H1 (cell line): Measurements from ENCODE around the gene TMEM139. TPM values are rescaled to one million over a fixed set of nuclear protein-coding genes. Genes with fewer than 3 reads are reported as not detected.

Source experiments
- CTCF ChIA-PET: fragments of 300-600 bp; sonication (Branson Sonifier 250); formaldehyde crosslinking; loops from one replicate; lab custom pipeline; 2021; ENCODE audit not compliant: partially characterized antibody; lab: Charles Lee
- POLR2A ChIA-PET: fragments of 300-600 bp; sonication (Branson Sonifier 250); formaldehyde crosslinking; loops from one replicate; lab custom pipeline; 2021; ENCODE audit warnings: inconsistent platforms; ENCODE audit not compliant: partially characterized antibody; lab: Charles Lee
- DNase-seq, 2 experiments: peaks; one replicate each; pipeline versions ENCODE4 v3.0.0 to v3.0.0-alpha.2; 2010 to 2022; ENCODE audit warnings: low spot score in 2 of 2, low read depth in 1 of 2, mixed read lengths in 1 of 2
- FAIRE-seq: peaks from 2 replicates; lab custom pipeline; 2011; peaks lifted over from hg19 to GRCh38; lab: Jason Lieb, UNC
- H2AFZ ChIP-seq: 2 replicates; pipeline ENCODE4 v1.8.1; 2012; ENCODE audit warnings: low read length, inconsistent platforms
- H2AK5ac ChIP-seq: 2 replicates; pipeline ENCODE4 v1.6.1; 2013; ENCODE audit warnings: low read depth, low read length
- H2BK120ac ChIP-seq: replicated peaks from 2 replicates; pipeline ENCODE3; 2013; ENCODE audit warnings: low read depth, low read length, inconsistent platforms
- H2BK12ac ChIP-seq: 2 replicates; pipeline ENCODE4 v1.6.1; 2013; ENCODE audit warnings: low read depth, low read length
- H2BK15ac ChIP-seq: 2 replicates; pipeline ENCODE4 v1.6.1; 2013; ENCODE audit warnings: low read length
- H2BK20ac ChIP-seq: 2 replicates; pipeline ENCODE4 v1.6.1; 2013; ENCODE audit warnings: low read length
- H2BK5ac ChIP-seq: 2 replicates; pipeline ENCODE4 v1.6.1; 2013; ENCODE audit warnings: low read depth, low read length
- H3K14ac ChIP-seq: 2 replicates; pipeline ENCODE4 v1.6.1; 2013; ENCODE audit warnings: inconsistent platforms; ENCODE audit not compliant: insufficient read length
- H3K18ac ChIP-seq: 2 replicates; pipeline ENCODE4 v1.6.1; 2013; ENCODE audit warnings: low read length; ENCODE audit errors: extremely low read depth
- H3K23ac ChIP-seq: 2 replicates; pipeline ENCODE4 v1.6.1; 2013; ENCODE audit warnings: inconsistent platforms; ENCODE audit not compliant: insufficient read length
- H3K23me2 ChIP-seq: 2 replicates; pipeline ENCODE4 v1.6.1; 2013; ENCODE audit warnings: low read depth, low read length
- H3K27ac ChIP-seq: 2 replicates; pipeline ENCODE4 v1.6.1; 2011; ENCODE audit warnings: low read depth, low read length, inconsistent platforms
- H3K27me3 ChIP-seq, 4 experiments: replicated peaks in 1 of 4; 1 replicate in 1 of 4; 2 replicates in 3 of 4; pipeline versions ENCODE4 v1.6.1 to v1.8.1; 2011 to 2013; ENCODE audit warnings: low read length in 3 of 4, mild to moderate bottlenecking in 3 of 4, inconsistent platforms in 2 of 4, mixed read lengths in 2 of 4, moderate library complexity in 1 of 4; ENCODE audit not compliant: control insufficient read depth in 3 of 4, insufficient read depth in 3 of 4; ENCODE audit errors: extremely low read depth in 1 of 4
- H3K36me3 ChIP-seq, 4 experiments: 2 replicates each; pipeline versions ENCODE4 v1.6.1 to v1.8.1; 2011 to 2013; ENCODE audit warnings: mild to moderate bottlenecking in 4 of 4, low read length in 3 of 4, moderate library complexity in 2 of 4, control low read depth in 1 of 4, inconsistent platforms in 1 of 4; ENCODE audit not compliant: insufficient read depth in 4 of 4, control insufficient read depth in 2 of 4
- H3K4ac ChIP-seq: replicated peaks from 2 replicates; pipeline ENCODE3; 2013; ENCODE audit warnings: low read length, low read depth, mixed read lengths, inconsistent platforms; ENCODE audit not compliant: insufficient read length
- H3K4me1 ChIP-seq, 4 experiments: replicated peaks in 1 of 4; 1 replicate in 1 of 4; 2 replicates in 3 of 4; pipeline versions ENCODE4 v1.6.1 to v1.8.1; 2011 to 2013; ENCODE audit warnings: low read length in 3 of 4, inconsistent platforms in 2 of 4, mixed read lengths in 1 of 4; ENCODE audit not compliant: insufficient read depth in 4 of 4, control insufficient read depth in 3 of 4
- H3K4me2 ChIP-seq, 2 experiments: 2 replicates each; pipeline versions ENCODE4 v1.6.1 to v1.8.1; 2011 to 2013; ENCODE audit warnings: low read depth in 2 of 2, low read length in 2 of 2, control low read depth in 1 of 2, inconsistent platforms in 1 of 2, mild to moderate bottlenecking in 1 of 2; ENCODE audit not compliant: insufficient read depth in 1 of 2
- H3K4me3 ChIP-seq, 4 experiments: fragments of 200-600, 300-600 bp in 1 of 4; sonication (generic), shearing (Covaris generic), sonication (Bioruptor Twin) in 1 of 4; 2 replicates each; pipeline versions ENCODE4 v1.5.1 to v1.8.1; 2011 to 2016; ENCODE audit warnings: low read length in 4 of 4, low read depth in 3 of 4, control low read depth in 2 of 4, inconsistent platforms in 2 of 4, mild to moderate bottlenecking in 2 of 4, mixed read lengths in 1 of 4, moderate library complexity in 1 of 4; ENCODE audit not compliant: insufficient read depth in 2 of 4; ENCODE audit errors: extremely low read depth in 1 of 4
- H3K56ac ChIP-seq: replicated peaks from 2 replicates; pipeline ENCODE3; 2013; ENCODE audit warnings: low read depth, mild to moderate bottlenecking, mixed read lengths, low read length, inconsistent platforms; ENCODE audit not compliant: insufficient read length
- H3K79me1 ChIP-seq: 2 replicates; pipeline ENCODE4 v1.6.1; 2013; ENCODE audit warnings: low read depth, low read length, control low read depth
- H3K79me2 ChIP-seq, 2 experiments: 2 replicates each; pipeline versions ENCODE4 v1.6.1 to v1.8.1; 2012 to 2013; ENCODE audit warnings: low read length in 2 of 2, mild to moderate bottlenecking in 2 of 2, inconsistent platforms in 1 of 2; ENCODE audit not compliant: insufficient read depth in 2 of 2, control insufficient read depth in 1 of 2
- H3K9ac ChIP-seq, 4 experiments: replicated peaks in 1 of 4; 1 replicate in 1 of 4; 2 replicates in 3 of 4; pipeline versions ENCODE4 v1.6.1 to v1.8.1; 2011 to 2013; ENCODE audit warnings: low read depth in 3 of 4, low read length in 3 of 4, control low read depth in 2 of 4, mild to moderate bottlenecking in 2 of 4, moderate library complexity in 2 of 4, inconsistent platforms in 1 of 4; ENCODE audit errors: extremely low read depth in 1 of 4
- H3K9me3 ChIP-seq, 2 experiments: 2 replicates each; pipeline versions ENCODE4 v1.6.1 to v1.8.1; 2012 to 2013; ENCODE audit warnings: mild to moderate bottlenecking in 2 of 2, moderate library complexity in 2 of 2, control low read depth in 1 of 2, inconsistent platforms in 1 of 2, low read depth in 1 of 2, low read length in 1 of 2, mixed read lengths in 1 of 2; ENCODE audit not compliant: insufficient read depth in 2 of 2
- H4K20me1 ChIP-seq, 2 experiments: replicated peaks in 1 of 2; 2 replicates each; pipeline versions ENCODE3 to v1.8.1; 2011 to 2013; ENCODE audit warnings: inconsistent platforms in 2 of 2, low read length in 2 of 2, mild to moderate bottlenecking in 1 of 2; ENCODE audit not compliant: insufficient read depth in 2 of 2, control insufficient read depth in 1 of 2
- H4K5ac ChIP-seq: 2 replicates; pipeline ENCODE4 v1.6.1; 2013; ENCODE audit warnings: low read length, low read depth, mixed read lengths, inconsistent platforms; ENCODE audit not compliant: insufficient read length
- H4K8ac ChIP-seq: 2 replicates; pipeline ENCODE4 v1.8.0; 2013; ENCODE audit warnings: mild to moderate bottlenecking, moderate library complexity, low read length, inconsistent platforms; ENCODE audit not compliant: insufficient read depth; ENCODE audit errors: extremely low read depth
- H4K91ac ChIP-seq: replicated peaks from 2 replicates; pipeline ENCODE3; 2013; ENCODE audit warnings: low read length, mixed read lengths, inconsistent platforms; ENCODE audit not compliant: insufficient read length
- ATF2 ChIP-seq: IDR thresholded peaks from 2 replicates; pipeline ENCODE4 v1.6.1; 2012; ENCODE audit warnings: low read length, inconsistent platforms
- FOSL1 ChIP-seq: IDR thresholded peaks from 2 replicates; pipeline ENCODE4 v1.6.1; 2011; ENCODE audit warnings: mild to moderate bottlenecking, low read depth, low read length, moderate library complexity; ENCODE audit not compliant: insufficient read depth
- GABPA ChIP-seq: IDR thresholded peaks from 2 replicates; pipeline ENCODE4 v1.6.1; 2011; ENCODE audit warnings: mild to moderate bottlenecking, low read length, moderate library complexity, borderline replicate concordance; ENCODE audit not compliant: insufficient read depth
- NANOG ChIP-seq: IDR thresholded peaks from 2 replicates; pipeline ENCODE4 v1.6.1; 2011; ENCODE audit warnings: low read length, low read depth, mild to moderate bottlenecking, inconsistent platforms; ENCODE audit not compliant: insufficient read depth, poor library complexity, severe bottlenecking
- POLR2A ChIP-seq, 2 experiments: IDR thresholded peaks; 1 replicate in 1 of 2; 2 replicates in 1 of 2; pipeline ENCODE4 v1.6.1; 2011; ENCODE audit warnings: low read depth in 2 of 2, low read length in 2 of 2, mild to moderate bottlenecking in 2 of 2; ENCODE audit errors: control extremely low read depth in 1 of 2
- POLR2AphosphoS5 ChIP-seq: IDR thresholded peaks from 2 replicates; pipeline ENCODE4 v1.6.1; 2011; ENCODE audit warnings: low read depth, low read length
- SIX5 ChIP-seq: IDR thresholded peaks from 2 replicates; pipeline ENCODE4 v1.6.1; 2011; ENCODE audit warnings: mild to moderate bottlenecking, low read depth, low read length
- SUZ12 ChIP-seq: fragments of 200-600 bp; sonication (generic); IDR thresholded peaks from 2 replicates; pipeline ENCODE4 v1.6.1; 2012; ENCODE audit warnings: mild to moderate bottlenecking, inconsistent platforms, low read length, moderate library complexity, mixed read lengths
- TAF7 ChIP-seq: optimal IDR thresholded peaks from 2 replicates; pipeline ENCODE3; 2011; ENCODE audit warnings: low read depth, mild to moderate bottlenecking, inconsistent platforms, low read length, moderate library complexity, borderline replicate concordance
- TEAD4 ChIP-seq: IDR thresholded peaks from 2 replicates; pipeline ENCODE4 v1.6.1; 2012; ENCODE audit warnings: low read depth, low read length, inconsistent platforms, mixed read lengths
- WGBS, 2 experiments: shearing (Covaris generic) in 1 of 2; methylation state at CpG; one replicate each; pipeline versions ENCODE4 v1.1.6 to v1.1.7; 2013 to 2015; ENCODE audit warnings: low lambda C conversion rate in 2 of 2, mixed read lengths in 2 of 2, inconsistent platforms in 1 of 2, low coverage in 1 of 2, missing lambda C conversion rate in 1 of 2; ENCODE audit not compliant: insufficient replicate concordance in 2 of 2, insufficient coverage in 1 of 2, insufficient read length in 1 of 2; ENCODE audit errors: extremely low coverage in 1 of 2, missing lambda C conversion rate in 1 of 2; 5-methylcytosine and 5-hydroxymethylcytosine counted together
- polyA plus RNA-seq, 7 experiments: library from polyadenylated mRNA; depleted of rRNA in 3 of 7; stranded (reverse) in 5 of 7; unstranded in 2 of 7; fragments of >200 nt in 5 of 7; fragments of 200-250 nt in 2 of 7; gene quantifications; 1 replicate in 5 of 7; 2 replicates in 1 of 7; 4 replicates in 1 of 7; pipeline versions ENCODE4 v1.2.1 to v1.2.3, GENCODE V29; 2011 to 2013; ENCODE audit warnings: missing spikeins in 2 of 7, mixed read lengths in 2 of 7
- total RNA-seq: library from RNA; stranded (reverse); fragmentation: NEBNext Ultra II Directional; extraction: Animal tissue kit (Norgen Biotek cat#: 25700); gene quantifications from 2 replicates; pipeline ENCODE4 v1.2.1, GENCODE V29; 2021

The TMEM139 gene
- total and polyA plus RNA-seq, 2 of the 8 experiments (the other 6 are each of a cell fraction or from before 2014, with no cell fraction given): 3.2 to 6.7 TPM

- no peak overlapping the region for H3K18ac ChIP-seq
- H4K91ac ChIP-seq: no peak overlapping the region
- H3K4me1 ChIP-seq: peaks cover 2 to 9% (median 4%) of the 10 kb centered on the region in 4 experiments; a peak in 5 of 7 replicates
- H3K9me3 ChIP-seq: no peaks in the 10 kb centered on the region
- H2BK12ac ChIP-seq: no peak overlapping the region
- FAIRE-seq (no peak), DNase-seq (no peak)
- POLR2A ChIA-PET: interaction anchor here (1.0 to 2.4 kb wide), 2 partner anchors 9 to 16 kb away, joined by 3 to 8 read pairs; partner anchors contain the start of genes CASP2 and GSTK1
- no peak overlapping the region for H4K8ac ChIP-seq
- no peak overlapping the region for H3K23ac ChIP-seq
- H3K14ac ChIP-seq: no peak overlapping the region
- no peak overlapping the region for H2BK15ac ChIP-seq
- no peak overlapping the region for H3K9ac ChIP-seq
- no peak overlapping the region for H4K5ac ChIP-seq
- no peak overlapping the region for H3K56ac ChIP-seq
- H4K20me1 ChIP-seq: no peaks in the 10 kb centered on the region
- no peak overlapping the region for H3K4me2 ChIP-seq
- H3K79me1 ChIP-seq: no peaks in the 10 kb centered on the region
- no peaks in the 10 kb centered on the region; the same call in 1 of the 2 replicates for H3K23me2 ChIP-seq
- no peak overlapping the region for H3K4me3 ChIP-seq
- no peak overlapping the region for H2AFZ ChIP-seq
- H3K4ac ChIP-seq: no peak overlapping the region
- H2AK5ac ChIP-seq: no peak overlapping the region
- no peak overlapping the region for H2BK5ac ChIP-seq
- H3K27me3 ChIP-seq: no peaks in the 10 kb centered on the region
- no peak overlapping the region for H2BK120ac ChIP-seq
- no peak overlapping the region for H3K27ac ChIP-seq
- CTCF ChIA-PET: interaction anchor here (0.9 to 3.8 kb wide), 7 partner anchors 11 to 136 kb away, joined by 3 to 21 read pairs (median 4); no protein-coding TSS in a partner anchor
- 87% methylated on average over 8 of the region's 8 CpGs; no CpG with 5 or more reads in 1 of the 2 experiments for WGBS, 2 experiments
- no peaks in the 10 kb centered on the region for H3K79me2 ChIP-seq
- H3K36me3 ChIP-seq: no peaks in the 10 kb centered on the region
- no peak overlapping the region for H2BK20ac ChIP-seq
- TF ChIP-seq POLR2A (IDR thresholded peaks at IDR 0.05; ENCODE audit: control extremely low read depth in 1 of 2, low read depth in 2 of 2, low read length in 2 of 2) (no peak), FOSL1 (no peak), GABPA (no peak), NANOG (no peak), ATF2 (no peak), POLR2AphosphoS5 (no peak), TAF7 (no peak), TEAD4 (no peak), SUZ12 (no peak), SIX5 (no peak)
These were observed 5.3 kb upstream of the TMEM139 start for GRCh38 chr7:143279186-143280098.
